HS-5 (cell line): ENCODE data around the gene MYO3B.
A peak's percentile ranks its signal among the peaks of the same experiment; 100 is the strongest.

ENCODE experiments used
- DNase-seq: peaks from one replicate; pipeline ENCODE4 v3.0.0-alpha.2; 2012; ENCODE audit warnings: low read depth

MYO3B gene

GRCh38 chr2:170177950-170178781 is at the start of gene MYO3B:
Gene MYO3B (plus strand): TSS chr2:170178147. CDS start chr2:170178288, 141 bp downstream.
- DNase-seq = no peak

- DNase-seq = no peak
Measured at GRCh38 chr2:170139276-170139967, 38.5 kb upstream of the MYO3B start.

- DNase-seq = no peak
Measured at GRCh38 chr2:170140561-170140960, 37.4 kb upstream of the MYO3B start.

GRCh38 chr2:170141865-170142264 is 36.1 kb upstream of the MYO3B start:
- no peak for DNase-seq

GRCh38 chr2:170142502-170142901 is 35.4 kb upstream of the MYO3B start:
- DNase-seq = no peak

GRCh38 chr2:170143045-170143717 is 34.8 kb upstream of the MYO3B start:
- no peak for DNase-seq

- no peak for DNase-seq
Measured at GRCh38 chr2:170144761-170145160, 33.2 kb upstream of the MYO3B start.

- DNase-seq = no peak
Measured at GRCh38 chr2:170145191-170145590, 32.8 kb upstream of the MYO3B start.

GRCh38 chr2:170145675-170146432 is 32.1 kb upstream of the MYO3B start:
- no peak for DNase-seq

GRCh38 chr2:170146784-170147183 is 31.2 kb upstream of the MYO3B start:
- no peak for DNase-seq

GRCh38 chr2:170147576-170147975 is 30.4 kb upstream of the MYO3B start:
- DNase-seq = no peak

GRCh38 chr2:170148161-170148560 is 29.8 kb upstream of the MYO3B start:
- DNase-seq = no peak

GRCh38 chr2:170152421-170152820 is 25.5 kb upstream of the MYO3B start:
- DNase-seq = no peak

- DNase-seq = no peak
Measured at GRCh38 chr2:170155022-170155722, 22.8 kb upstream of the MYO3B start.

- DNase-seq = no peak
Measured at GRCh38 chr2:170155723-170156253, 22.2 kb upstream of the MYO3B start.

GRCh38 chr2:170156592-170156991 is 21.4 kb upstream of the MYO3B start:
- no peak for DNase-seq

GRCh38 chr2:170157025-170157684 is 20.8 kb upstream of the MYO3B start:
- DNase-seq = no peak

GRCh38 chr2:170159060-170159459 is 18.9 kb upstream of the MYO3B start:
- no peak for DNase-seq

- DNase-seq = no peak
Measured at GRCh38 chr2:170161516-170162270, 16.3 kb upstream of the MYO3B start.

- DNase-seq = peak; percentile 49
Measured at GRCh38 chr2:170162271-170162632, 15.7 kb upstream of the MYO3B start.
